Ramos (cell line): ENCODE data around the gene XYLT2.
"Not testable (repeated sequence)": the region's sequence is repeated elsewhere in the genome, so short reads cannot be mapped to it uniquely, and the experiment has no call there.

Experiments used
- in situ Hi-C: fragments of 300-500 bp; cut with MboI; formaldehyde crosslinking; loops from one replicate; pipeline ENCODE4 v1.14.3; 2022; ENCODE audit warnings: low sequenced_read_pairs; ENCODE audit not compliant: unreplicated experiment

The XYLT2 gene

DNA sequence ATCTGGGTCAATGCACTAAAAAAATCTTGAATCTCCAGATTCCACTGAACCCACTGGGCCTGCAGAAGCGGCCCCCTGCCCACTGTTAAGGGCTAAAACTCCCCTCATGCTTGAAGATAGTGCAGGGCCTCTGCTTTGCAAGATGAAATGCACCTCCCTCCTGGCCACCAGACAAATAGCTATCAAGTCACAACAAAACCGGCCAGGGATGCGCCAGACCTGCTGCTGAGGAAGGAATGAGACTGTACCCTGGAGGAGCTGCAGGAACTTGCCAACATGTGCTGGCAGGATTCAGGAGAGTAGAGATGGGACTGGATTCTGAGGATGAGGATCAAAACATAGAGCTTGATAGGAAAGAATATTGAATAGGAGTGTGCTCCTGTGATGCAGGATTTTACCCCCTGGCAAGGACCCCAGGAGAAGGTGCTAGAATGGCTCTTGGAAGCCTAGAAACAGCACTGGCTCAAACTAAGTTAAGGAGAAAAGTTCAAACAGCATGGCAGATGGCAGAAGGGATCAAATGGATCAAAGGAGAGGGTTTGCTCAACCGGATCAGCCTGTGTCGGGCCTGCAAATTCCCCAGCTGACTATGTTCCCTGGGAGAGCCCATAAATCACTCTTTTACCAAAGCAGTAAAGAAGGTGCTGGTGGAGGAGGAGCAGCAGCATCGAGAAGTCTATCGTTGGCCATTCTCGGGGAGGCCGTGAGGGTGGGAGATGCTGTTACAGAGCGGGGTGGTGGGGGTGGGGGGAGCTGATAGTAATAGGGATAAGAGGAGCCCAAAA is 27.2 kb upstream of the XYLT2 start:
- in situ Hi-C loops = no loop called here

DNA sequence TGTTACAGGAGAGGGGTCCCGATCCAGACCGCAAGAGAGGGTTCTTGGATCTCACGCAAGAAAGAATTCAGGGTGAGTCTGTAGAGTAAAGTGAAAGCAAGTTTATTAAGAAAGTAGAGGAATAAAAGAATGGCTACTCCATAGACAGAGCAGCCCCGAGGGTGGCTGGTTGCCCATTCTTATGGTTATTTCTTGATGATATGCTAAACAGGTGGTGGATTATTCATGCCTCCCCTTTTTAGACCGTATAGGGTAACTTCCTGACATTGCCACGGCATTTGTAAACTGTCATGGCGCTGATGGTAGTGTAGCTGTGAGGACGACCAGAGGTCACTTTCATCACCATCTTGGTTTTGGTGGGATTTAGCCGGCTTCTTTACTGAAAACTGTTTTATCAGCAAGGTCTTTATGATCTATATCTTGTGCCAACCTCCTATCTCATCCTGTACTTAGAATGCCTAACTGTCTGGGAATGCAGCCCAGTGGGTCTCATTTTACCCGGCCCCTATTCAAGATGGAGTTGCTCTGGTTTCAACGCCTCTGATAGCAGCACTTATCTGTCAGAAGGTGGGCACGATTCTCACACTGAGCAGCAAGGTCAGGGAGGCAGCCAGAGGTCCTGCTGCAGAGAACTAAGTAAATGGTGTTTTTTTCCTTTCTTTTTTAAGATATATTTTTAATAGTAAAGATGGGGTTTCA is 26.5 kb upstream of the XYLT2 start:
- in situ Hi-C loops = no loop called here

DNA sequence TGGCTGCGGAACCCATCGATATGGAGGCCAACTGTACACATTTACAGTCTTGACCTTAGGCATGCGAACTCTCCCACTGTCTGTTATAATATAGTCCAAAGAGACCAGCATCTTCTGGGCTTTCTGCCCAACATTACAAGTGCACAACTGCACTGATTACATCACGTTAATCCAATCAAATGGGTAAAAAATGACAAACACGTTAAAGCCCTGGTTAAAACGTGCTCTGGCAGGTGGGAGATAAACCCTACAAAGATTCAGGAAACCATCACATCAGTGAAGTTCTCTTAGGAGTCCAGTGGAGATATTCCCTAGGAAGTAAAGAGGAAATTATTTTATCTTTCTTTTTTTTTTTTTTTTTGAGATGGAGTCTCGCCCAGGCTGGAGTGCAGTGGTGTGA is 23.7 kb upstream of the XYLT2 start:
- in situ Hi-C loops = no loop called here

DNA sequence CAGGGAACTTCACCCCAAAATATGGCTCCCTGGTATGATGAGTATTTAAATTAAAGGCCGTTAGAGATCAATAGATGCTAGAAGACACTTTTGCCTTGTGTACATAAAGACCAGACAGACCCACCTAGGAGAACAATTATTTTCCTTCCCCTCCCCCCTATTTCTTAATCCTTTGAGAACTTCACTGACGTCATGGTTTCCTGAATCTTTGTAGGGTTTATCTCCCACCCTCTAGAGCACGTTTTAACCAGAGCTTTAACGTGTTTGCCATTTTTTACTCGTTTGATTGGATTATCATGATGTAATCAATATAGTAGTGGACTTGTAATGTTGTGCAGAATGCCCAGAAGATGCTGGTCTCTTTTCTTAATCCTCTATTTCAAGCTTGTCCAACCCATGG is 22.9 kb upstream of the XYLT2 start:
- in situ Hi-C loops = no loop called here

DNA sequence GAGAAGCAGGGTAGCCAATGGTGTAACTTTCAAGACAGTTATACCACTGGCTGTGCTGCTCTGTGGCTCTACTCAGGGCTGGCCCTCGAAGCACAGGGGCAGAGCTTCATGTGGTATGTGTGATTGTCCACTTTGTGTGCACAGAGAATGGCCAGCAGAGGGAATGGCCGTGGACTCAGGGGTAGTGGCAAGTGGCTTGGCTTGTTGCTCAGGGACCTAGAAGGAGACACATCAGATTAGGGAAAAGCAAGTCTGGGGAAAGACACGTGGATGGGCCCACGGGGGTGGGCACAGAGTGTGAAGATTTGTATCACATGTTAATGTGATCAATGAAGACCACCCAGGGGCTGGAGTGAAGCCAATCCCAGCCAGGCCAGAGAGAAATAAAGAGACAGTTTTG is 20.0 kb upstream of the XYLT2 start:
- in situ Hi-C loops = no loop called here

DNA sequence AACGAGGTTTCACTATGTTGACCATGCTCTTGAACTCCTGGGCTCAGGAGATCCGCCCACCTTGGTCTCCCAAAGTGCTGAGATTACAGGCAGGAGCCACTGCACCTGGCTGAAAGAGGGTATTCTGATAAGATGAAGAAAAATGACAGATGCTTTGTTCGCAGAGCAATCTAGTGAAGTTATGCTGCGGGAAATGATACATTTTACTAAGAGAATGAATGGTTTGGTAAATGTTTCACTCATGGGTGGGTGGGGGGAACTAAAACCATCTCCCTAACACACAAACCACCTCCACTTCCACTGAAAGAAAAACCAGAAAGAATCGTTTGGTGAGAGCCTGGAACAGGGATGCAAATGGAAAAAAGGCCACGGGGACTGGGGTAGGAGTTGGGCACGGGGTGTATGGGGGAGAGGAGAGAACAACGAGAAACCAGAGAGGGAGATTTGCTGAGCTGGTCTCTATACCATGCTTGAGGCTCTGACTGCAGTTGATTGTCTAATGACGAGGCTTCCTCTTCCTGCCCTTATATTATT is 19.0 kb upstream of the XYLT2 start:
- in situ Hi-C loops = no loop called here

DNA sequence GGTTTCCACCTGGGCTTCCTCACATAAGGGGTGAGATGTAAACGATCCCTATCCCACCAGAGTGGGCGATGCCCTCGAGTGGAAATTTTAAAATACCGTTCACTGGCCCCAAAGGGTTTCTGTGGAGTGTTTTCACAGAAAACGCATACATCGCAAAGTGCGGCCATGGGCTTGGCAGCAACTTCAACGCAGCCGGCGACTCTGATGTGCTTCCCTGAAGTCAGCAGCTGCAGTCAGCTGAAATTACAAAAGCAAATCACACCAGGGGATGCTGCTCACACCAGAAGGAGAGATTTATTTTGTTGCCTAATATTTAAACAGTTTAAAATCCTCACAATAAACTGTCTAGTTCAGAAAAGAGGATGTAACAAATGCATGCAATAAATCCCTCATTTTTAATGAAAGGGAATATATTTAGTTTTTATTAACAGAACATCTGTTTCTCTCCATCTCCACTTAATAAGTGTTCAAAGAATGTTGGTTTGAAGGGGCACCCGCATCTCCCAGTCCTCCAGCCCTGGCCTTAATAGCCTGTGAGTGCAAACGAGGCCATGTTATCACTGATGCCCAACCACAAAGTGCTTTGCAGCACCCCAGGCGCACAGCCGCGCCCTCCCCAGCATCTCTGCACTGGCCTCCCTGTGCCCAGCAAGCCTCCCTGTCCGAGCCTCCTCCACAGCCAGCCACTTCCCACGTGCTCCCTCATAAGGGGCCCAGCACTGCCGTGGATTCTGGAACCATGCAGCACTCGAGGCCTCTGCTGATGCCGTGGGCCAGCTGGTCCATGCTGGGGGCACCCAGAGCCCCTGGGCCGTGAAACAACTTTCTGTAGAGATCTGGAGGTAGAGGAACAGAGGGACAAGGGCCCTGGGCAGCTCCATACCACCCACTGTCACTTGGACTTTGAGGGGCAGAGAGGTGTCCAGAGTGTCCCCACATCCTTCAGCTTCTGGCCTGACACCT is 17.3 kb upstream of the XYLT2 start:
- in situ Hi-C loops = no loop called here

DNA sequence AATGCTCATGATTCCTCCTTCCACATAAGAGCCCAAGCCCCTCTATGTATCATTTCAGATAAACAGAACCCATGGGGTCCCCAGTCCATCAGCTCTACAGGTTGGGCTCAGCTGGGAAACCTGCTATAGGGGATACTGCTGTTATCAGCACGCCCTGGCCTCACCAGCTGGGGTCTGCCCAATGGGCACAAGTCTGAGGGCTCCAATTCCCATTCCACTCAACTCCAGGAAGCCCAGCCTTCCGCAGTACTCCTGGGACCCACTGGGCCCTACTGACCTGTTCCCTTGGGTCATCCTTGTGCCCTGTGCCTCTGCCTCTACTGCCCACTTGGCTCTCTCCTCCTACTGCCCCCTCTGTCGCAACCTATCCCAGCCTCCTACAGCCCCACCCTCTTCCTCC is 16.2 kb upstream of the XYLT2 start:
- in situ Hi-C loops = no loop called here

DNA sequence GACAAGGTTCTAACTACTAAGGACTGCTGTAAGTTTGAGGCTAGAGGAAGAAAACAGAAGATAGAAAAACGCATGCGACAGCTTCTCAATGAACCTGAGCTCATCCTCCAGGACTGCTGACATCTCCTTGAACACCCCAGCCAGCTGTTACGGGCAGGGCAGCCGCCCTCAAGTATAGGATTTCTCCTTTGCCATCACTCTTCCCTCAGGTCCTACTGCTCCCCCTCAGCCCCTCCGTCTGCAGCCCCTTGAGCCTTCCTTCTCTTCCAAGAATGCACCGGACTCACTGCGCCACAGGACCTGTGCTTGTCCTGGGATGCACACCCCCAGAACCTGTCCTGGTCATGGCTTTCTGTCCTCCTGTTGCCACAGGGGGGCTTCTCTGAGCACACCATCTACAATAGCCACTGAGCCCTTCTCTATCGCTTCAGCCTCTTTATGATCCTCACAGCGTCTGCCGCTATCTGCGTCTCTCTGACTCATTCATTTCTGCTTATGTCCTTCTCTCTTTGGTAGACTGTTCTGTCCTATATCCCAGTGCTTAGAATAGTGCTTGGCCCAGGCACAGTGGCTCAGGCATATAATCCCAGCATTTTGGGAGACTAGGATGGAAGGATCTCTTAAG is 15.7 kb upstream of the XYLT2 start:
- in situ Hi-C loops = no loop called here

DNA sequence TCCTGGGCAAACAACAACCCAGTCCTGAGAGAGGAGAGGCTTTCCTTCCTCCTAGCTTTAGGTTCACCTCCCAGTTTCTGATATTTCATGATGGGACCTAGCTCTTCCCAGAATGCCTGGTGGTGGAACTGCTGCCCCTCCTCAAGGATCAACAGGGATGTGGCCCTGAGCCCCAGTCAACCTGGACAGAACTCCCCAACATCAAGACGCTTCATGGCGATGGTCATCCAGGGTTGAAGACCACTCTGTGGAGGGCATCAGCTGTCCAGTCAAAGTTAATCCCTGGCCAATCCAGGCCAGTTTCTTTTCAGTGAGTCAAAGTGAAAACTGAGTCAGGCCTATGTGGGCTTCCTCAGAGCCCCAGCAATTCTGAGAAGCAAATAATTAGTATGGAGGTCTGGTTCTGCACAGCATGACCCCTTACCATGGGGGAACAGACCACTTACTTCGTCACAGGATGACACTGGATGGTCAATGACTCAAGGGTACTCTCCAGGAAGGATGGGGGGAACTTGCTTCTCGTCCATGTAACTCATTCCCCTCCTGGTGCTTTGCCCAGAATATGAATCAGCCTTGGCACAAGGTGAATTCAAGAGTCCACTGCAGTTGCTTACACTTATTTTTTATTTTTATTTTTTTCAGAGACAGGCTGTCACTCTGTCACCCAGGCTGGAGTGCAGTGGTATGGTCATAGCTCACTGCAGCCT is 14.7 kb upstream of the XYLT2 start:
- in situ Hi-C loops = no loop called here

DNA sequence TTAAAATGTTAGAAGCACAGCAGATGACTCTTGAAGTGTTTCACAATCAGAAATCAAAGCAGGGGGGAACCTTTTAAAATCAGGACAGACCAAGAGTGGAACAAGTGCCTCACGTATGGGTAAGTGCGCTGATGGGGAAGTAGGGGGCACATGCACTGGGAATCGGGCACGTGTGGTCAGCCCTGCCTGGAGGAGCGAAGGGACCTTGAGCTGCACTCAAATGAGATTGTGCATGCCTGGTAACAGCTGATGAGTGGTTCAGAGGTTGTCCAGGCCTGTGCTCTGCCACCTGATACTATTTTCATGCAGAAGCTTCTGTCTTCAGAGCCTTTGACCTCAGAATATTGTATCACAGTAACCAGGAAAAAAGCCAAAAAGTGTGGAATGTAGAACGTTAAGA is 13.7 kb upstream of the XYLT2 start:
- in situ Hi-C loops = no loop called here

DNA sequence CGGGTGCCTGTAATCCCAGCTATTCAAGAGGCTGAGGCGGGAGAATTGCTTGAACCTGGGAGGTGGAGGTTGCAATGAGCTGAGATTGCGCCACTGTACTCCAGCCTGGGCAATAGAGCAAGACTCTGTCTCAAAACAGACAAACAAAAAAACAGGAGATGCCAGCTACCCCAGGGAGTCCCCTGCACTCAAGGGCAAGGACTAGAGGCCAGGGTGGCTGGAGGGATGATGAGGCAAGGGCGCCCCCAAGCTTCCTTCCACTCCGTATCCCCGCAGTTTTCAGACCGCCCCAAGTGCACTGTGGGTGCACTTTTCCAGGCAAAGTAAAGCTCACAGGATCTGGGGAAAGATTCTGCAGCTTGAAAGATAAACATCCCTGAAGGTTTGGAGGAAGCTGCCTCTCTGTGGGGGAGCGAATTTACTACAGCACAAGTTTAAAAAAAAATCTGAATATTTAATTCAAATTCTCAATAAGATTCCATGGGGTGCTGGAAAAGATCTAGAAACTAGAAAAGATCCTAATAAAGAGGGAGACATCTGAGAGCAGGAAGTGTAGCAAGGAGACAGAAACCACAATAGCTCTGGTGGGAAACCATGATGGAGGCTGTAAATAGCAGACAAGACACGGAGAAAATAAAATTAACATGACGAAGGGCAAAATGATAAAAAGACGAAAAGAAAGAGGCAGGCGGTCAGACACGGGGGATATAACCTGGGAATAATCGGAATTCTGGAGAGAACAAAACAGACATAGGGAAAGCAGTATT is 12.5 kb upstream of the XYLT2 start:
- in situ Hi-C loops = not testable (repeated sequence)

DNA sequence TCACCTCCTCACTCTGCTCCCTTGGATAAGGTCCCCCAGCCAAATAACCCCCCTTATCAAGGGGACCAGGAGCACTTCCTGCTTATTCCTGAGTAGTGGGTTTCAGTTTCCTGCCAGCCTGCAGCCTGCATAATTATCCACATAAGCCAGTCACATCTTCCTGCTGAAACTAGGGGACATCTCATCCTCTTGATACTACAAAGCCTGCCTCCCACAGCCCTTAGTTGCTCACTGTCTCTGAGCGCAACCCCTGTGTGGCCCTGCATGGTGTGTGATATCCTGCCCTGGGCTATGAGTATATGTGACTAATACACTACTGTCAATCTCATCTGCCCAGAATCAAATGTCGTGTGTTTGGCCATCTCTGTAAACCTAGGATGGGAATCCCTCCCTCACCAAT is 8.0 kb upstream of the XYLT2 start:
- in situ Hi-C loops = no loop called here

DNA sequence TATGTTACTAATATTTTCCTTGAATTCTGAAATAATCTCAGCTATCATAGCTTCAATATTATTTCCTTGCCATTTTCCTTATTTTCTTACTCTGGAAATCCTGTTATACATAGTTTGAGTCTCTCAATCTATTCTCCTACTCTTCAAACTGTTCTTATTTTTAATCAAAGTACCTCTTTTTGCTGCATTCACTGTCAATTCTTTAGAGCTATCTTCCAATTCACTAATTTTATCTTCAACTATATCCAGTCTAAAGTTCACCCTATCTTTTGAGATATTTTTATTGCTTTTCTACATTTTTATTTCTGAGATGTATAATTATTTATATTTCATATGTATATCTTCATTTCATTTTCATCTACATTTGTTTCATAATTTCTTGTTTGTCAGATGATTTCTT is 7.3 kb upstream of the XYLT2 start:
- in situ Hi-C loops = no loop called here

DNA sequence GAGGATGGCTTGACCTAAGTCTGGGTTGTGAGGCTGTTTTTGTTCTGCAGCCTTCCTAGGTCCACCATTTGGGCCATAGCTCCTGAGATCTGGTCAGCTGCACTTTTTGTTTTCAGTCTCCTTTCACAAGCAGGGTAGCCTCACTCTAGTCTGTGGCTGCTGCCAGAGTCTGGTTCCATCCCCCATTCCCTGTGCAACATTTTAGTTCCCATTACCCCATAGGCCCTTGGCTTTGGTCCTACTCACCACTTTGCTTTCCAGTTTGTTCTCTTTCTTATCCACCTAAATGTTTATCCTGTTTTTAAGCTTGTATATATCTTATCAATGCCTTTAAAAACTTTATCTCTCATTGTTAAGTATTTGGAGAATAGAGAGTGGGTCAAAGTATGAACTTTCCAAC is 6.5 kb upstream of the XYLT2 start:
- in situ Hi-C loops = no loop called here

DNA sequence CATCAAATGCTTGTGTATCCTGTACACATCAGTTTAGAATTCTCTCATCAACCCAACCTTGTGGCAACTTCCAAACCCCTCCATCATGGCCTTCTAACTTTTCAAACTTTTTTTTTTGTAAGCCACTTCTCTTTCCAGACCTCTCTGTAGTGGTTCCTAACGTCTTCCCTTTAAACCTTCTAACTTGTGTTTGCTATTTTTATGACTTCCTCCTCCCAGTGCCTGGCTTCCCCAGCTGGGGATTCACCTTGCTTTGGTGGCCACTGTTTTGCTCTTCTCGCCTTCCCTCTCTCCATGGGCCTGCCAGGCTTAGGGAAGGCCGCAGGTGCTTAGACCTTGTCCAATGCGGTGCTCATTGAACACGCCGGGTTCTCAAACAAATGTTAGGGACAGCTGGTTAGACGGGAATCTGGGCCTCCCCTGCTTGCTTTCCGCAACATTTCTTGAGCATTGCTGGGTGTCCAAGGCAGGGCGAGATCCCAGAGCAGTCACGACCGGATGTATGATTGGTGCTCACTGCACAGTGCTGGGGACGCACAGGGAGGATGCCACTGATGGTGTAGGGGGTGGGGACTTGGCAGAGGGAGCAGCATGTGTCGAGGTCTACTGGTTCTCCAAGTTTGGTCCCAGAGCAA is 1.1 kb upstream of the XYLT2 start:
- in situ Hi-C loops = no loop called here

DNA sequence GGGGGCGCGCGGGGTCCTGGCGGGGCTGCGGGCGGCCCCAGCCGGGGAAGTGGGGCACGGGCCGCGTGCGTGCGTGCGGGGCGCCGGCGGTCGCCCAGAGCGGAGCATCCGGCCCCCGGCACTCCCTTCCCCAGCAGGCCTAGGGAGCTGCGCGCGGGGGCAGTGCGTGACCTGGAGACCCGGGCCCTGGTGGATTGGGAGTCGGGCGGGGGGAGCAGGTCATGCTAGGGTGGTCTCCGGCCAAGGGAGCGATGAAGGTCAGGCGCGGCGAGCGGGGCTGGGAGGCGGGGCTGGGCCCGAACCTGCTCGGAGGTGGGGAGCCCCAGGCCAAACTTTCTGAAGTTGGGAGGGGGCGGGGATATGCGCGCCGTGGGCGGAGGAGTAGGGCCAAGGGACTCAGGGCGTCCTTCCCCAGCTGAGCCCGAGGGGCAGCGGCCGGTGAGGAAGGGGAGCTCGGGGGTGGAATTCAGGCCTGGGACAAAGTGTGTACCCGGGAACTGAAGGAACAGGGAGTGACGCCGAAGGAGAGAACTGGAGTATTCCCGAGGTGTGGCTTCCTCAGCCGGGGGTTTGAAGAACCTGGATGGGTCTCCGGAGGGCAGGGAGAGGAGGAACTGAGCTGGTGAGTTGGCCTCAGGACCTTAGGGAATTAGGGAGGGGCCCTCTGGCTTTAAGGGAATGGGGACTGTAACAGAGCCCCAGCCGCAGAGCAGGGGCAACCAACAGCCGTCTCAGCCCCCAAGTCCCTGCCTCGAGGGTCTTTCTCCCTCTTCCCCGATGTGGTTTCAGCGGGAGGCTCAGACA is 589 bp downstream of the XYLT2 start:
- in situ Hi-C loops = no loop called here
